ENCODE measurements around the gene CNOT2. TPM values are rescaled to one million over a fixed set of nuclear protein-coding genes. Genes with fewer than 3 reads are reported as not detected.

The CNOT2 gene
- total and polyA plus RNA-seq, 11 donors: 15.5 to 63.7 (median 36.9) TPM

DNA sequence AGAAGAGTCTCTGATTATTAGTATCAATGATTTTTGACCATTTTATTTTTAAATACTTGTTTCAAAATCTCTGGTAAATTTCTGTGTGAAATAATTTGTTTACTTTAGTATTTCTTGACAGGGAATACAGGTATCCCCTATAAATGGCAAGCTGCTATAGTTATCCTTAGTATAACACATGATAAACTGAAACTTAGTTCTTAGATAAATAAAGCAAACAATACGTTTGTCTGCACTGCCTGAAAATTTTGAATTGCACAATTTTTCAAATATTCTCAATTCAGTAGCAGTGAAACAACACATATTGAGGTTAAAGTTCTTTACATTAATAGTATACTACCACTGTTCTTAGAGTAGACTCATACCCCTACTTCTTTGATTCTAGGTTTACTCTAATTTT, 26.9 kb downstream of the CNOT2 start:
- Histone ChIP-seq H3K27me3 (no peaks in the 10 kb centered on the region), H3K4me1 (peaks cover 0 to 71% (median 25%) of the 10 kb centered on the region in 12 donors), H3K9me3 (no peaks in the 10 kb centered on the region), H3K4me3 (no peak overlapping the region), H3K27ac (no peak overlapping the region), H3K36me3 (no peaks in the 10 kb centered on the region)
- no peak for DNase-seq
- 27 to 38% (median 33%) methylated on average over 1 of the region's 1 CpG for WGBS, 4 donors
- TF ChIP-seq, protein P1, sequence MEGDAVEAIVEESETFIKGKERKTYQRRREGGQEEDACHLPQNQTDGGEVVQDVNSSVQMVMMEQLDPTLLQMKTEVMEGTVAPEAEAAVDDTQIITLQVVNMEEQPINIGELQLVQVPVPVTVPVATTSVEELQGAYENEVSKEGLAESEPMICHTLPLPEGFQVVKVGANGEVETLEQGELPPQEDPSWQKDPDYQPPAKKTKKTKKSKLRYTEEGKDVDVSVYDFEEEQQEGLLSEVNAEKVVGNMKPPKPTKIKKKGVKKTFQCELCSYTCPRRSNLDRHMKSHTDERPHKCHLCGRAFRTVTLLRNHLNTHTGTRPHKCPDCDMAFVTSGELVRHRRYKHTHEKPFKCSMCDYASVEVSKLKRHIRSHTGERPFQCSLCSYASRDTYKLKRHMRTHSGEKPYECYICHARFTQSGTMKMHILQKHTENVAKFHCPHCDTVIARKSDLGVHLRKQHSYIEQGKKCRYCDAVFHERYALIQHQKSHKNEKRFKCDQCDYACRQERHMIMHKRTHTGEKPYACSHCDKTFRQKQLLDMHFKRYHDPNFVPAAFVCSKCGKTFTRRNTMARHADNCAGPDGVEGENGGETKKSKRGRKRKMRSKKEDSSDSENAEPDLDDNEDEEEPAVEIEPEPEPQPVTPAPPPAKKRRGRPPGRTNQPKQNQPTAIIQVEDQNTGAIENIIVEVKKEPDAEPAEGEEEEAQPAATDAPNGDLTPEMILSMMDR (IDR thresholded peaks at IDR 0.05): no peak
- TF ChIP-seq POLR2A (IDR thresholded peaks at IDR 0.05): no peak
- no peak for ATAC-seq
- intact Hi-C loops (cut with DNase I): no loop called here

DNA sequence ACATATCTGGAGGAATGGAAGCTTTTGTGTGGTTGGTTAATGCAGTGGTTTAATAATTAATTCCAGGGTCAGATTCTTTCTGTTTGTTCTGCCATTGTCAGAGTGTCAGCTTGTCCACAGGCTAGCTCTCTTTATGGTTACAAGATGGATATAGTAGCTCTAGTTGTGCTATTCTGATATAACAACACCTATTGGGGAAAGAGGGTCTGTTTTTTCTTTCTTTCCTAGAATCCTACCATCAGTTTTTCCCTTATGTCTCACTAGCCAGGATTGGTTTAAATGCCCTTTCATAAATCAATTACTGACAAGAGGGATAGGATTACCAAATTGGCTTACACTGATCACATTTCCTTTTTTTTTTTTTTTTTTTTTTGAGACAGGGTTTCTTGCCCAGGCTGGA, 27.8 kb downstream of the CNOT2 start:
- DNase-seq (no peak), ATAC-seq (no peak)
- H3K4me3 ChIP-seq: no peak overlapping the region
- TF ChIP-seq, protein P1 (IDR thresholded peaks at IDR 0.05): no peak
- no peak for TF ChIP-seq POLR2A (IDR thresholded peaks at IDR 0.05)
- H3K27me3 ChIP-seq: no peaks in the 10 kb centered on the region
- peaks cover 0 to 67% (median 25%) of the 10 kb centered on the region in 12 donors for H3K4me1 ChIP-seq
- no peaks in the 10 kb centered on the region for H3K9me3 ChIP-seq
- intact Hi-C loops (cut with DNase I): no loop called here
- no peaks in the 10 kb centered on the region for H3K36me3 ChIP-seq
- no peak overlapping the region for H3K27ac ChIP-seq

DNA sequence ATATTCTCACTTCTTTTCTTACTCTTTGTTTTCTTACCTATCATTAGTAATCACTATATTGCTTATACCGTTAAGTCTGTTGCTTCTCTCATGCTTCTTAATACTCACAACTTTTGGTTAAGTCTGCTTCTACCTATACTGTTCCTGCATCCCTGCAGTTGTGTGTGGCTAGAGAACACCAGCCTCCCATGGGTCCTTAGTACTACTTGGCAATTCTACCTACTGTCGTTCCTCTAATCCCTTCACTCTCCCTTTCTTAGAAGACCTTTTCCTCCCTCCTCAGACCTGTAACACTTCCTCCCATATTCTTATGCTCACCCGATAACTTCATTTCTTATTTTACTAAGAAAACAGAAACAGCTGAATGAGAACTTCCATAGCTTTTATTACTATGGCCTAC, 29.3 kb downstream of the CNOT2 start:
- no peak overlapping the region for H3K27ac ChIP-seq
- no peak overlapping the region for H3K4me3 ChIP-seq
- ATAC-seq (no peak), DNase-seq (no peak)
- no peaks in the 10 kb centered on the region for H3K36me3 ChIP-seq
- TF ChIP-seq POLR2A (IDR thresholded peaks at IDR 0.05): no peak
- TF ChIP-seq, protein P1 (IDR thresholded peaks at IDR 0.05): no peak
- intact Hi-C loops (cut with DNase I): no loop called here
- H3K4me1 ChIP-seq: peaks cover 0 to 55% (median 26%) of the 10 kb centered on the region in 12 donors
- WGBS, 4 donors: 86 to 93% (median 90%) methylated on average over 3 of the region's 3 CpGs
- no peaks in the 10 kb centered on the region for H3K27me3 ChIP-seq
- H3K9me3 ChIP-seq: no peaks in the 10 kb centered on the region

DNA sequence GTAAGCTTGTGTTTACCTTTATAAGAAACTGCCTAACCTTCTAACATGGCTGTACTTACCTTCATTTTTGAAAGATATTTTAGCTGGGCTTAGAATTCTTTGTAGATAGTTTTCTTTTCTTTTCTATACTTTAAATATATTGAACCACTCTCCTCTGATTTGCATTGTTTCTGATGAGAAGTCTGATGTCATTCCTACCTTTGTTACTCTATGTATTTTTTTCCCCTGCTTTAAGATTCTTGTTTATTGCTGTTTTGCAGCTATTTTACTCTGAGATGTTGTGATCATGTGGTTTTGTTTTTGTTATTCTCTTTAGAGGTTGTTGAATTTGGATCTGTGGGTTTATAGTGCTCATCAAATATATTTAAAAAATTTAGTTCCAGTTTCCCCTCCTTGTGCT, 31.8 kb downstream of the CNOT2 start:
- DNase-seq (no peak), ATAC-seq (no peak)
- H3K4me3 ChIP-seq: no peak overlapping the region
- H3K27me3 ChIP-seq: no peaks in the 10 kb centered on the region
- peaks cover 0 to 20% (median 7%) of the 10 kb centered on the region in 9 donors for H3K36me3 ChIP-seq
- TF ChIP-seq, protein P1 (IDR thresholded peaks at IDR 0.05): no peak
- no peak for TF ChIP-seq POLR2A (IDR thresholded peaks at IDR 0.05)
- H3K9me3 ChIP-seq: no peaks in the 10 kb centered on the region
- no peak overlapping the region for H3K27ac ChIP-seq
- peaks cover 0 to 43% (median 16%) of the 10 kb centered on the region in 12 donors for H3K4me1 ChIP-seq
- intact Hi-C loops (cut with DNase I): no loop called here

Data from heart left ventricle (tissue), 16 donors.